ENCODE measurements around the gene ABHD12.
"Not testable (repeated sequence)": the region's sequence is repeated elsewhere in the genome, so short reads cannot be mapped to it uniquely, and the experiment has no call there.

Gene ABHD12

GRCh38 chr20:25353747-25354705, 36.6 kb downstream of the ABHD12 start:
- DNase-seq (ENCODE audit: low spot score) = no peak

- no peak for DNase-seq (ENCODE audit: low spot score)
These were observed 37.3 kb downstream of the ABHD12 start for GRCh38 chr20:25353353-25353746.

DNA sequence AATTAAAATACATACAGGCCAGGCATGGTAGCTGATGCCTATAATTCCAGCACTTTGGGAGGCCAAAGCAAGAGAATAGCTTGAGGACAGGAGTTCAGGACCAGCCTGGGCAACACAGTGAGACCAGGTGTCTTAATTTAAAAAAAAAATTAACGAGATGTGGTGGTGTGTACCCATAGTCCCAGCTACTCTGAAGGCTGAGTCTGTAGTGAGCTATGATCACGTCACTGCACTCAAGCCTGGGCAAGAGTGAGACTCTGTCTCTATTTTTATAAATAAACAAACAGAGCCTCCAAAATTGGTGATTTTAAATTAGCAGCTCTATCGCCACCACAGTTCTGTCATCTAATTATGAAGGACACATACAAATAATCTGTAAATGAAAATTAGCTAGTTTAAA, 37.9 kb downstream of the ABHD12 start:
- DNase-seq (ENCODE audit: low spot score) = no peak

GRCh38 chr20:25351024-25351360, 39.6 kb downstream of the ABHD12 start:
- no peak for DNase-seq (ENCODE audit: low spot score)

GRCh38 chr20:25346349-25346748, 44.3 kb downstream of the ABHD12 start:
- DNase-seq (ENCODE audit: low spot score) = no peak

DNA sequence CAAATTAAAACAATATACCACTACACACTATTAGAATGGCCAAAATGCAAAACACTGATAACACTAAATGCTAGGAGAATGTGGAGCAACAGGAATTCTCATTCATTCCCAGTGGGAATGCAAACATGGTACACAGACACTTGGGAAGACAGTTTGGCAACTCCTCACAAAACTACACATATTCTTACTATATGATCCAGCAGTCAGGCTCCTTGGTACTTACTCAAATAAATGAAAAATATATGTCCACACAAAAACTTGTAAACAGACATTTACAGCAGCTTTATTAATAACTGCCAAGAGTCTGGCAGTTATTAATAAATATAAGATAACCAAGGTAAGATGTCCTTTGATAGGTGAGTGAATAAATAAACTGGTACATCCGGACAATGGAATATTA, 44.9 kb downstream of the ABHD12 start:
- DNase-seq (ENCODE audit: low spot score) = no peak

DNA sequence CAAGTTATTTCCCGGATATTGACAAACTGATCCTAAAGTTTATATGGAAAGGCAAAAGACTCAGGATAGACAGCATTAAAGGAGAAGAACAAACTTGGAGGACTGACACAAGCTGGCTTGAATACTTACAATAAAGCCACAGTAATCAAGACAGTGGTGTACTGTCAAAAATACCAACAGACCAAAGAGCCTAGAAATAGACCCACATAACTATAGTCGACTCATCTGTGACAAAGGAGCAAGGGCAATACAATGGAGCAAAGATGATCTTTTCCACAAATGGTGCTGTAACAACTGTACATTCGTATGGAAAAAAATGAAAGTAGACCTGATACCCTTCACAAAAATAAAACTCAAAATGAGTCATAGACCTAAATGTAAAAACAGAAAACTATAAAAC, 46.0 kb downstream of the ABHD12 start:
- DNase-seq (ENCODE audit: low spot score) = no peak

- peak; percentile 16 for DNase-seq (ENCODE audit: low spot score)
These were observed 48.6 kb downstream of the ABHD12 start for GRCh38 chr20:25341716-25342680.

DNA sequence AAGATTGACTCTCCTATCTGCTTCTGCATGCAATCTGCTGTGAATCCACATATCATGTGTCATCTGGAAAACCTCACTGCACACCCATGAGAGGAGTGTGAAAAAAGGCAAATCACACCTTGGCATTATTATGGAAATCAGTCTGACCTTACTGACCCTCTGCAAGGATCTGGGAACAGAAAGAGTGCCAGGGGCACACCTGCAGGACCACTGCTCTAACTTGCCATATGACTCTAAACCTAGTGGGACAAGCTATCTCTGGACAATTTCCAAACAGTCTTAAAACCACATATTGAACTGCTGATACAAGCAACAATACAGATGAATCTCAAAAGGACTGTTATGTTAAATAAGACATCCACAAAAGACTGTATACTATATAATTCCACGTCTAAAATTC, 50.3 kb downstream of the ABHD12 start:
- no peak for DNase-seq (ENCODE audit: low spot score)

DNA sequence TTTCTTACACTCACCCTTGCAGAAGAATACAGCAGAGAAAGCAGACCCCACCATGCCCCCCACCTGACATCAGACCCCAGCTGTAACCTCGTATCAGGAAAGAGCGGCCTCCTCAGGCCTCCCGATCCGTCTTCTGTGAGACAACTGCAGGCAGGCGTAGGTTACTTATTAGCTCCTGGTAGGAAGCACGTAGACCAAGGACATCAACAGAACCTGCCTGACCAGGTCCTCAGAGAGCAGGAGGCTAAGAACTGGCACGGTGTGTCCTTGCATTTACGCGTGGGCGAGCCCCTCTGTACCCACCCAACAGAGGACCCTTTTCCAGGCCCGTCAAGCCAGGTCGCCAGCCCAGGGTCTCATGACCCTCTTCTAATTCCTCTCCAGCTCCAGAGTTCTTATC, 51.0 kb downstream of the ABHD12 start:
- DNase-seq (ENCODE audit: low spot score) = no peak

DNA sequence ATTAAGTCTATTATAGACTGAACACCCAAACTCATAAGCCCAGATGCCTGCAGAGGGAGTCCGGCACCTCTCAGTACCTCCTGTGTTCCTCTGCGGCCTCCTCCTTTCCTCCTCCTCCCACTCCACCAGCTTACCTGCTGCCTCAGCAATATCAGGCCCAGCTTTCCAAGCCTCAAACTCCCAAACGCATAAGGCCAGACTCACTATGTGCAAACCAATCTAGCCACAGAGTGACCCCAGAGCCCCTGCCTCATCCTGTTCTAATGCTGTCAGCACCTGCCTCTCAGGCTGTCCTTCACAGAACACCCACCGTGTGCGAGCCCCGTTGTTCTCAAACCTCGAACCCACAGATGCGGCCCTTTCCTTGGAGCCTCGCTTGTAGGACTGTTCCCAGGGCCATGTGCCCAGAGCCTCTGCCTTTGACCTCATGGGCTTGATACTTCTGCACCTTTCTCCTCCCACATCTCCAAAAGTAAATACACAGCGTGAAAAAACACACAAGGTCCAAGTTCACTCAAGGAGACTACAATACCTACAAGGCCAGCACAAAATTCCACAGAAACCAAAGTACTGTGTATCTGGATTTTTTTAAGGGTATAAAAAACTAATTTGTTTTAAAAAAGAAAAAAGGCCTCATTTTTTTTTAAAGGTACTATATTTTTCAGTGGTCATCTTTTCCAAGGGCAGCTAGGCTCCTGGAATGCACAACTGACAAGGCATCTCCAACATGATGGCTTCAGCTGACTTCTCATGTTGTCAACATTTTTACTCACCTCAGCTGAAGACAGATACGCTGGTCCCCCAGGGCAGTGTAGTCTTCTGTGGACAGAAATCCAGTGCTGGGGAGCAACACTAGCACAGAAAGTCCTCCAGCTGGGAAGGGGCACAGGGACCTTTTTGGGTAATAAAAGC, 52.3 kb downstream of the ABHD12 start:
- DNase-seq (ENCODE audit: low spot score) = no peak

DNA sequence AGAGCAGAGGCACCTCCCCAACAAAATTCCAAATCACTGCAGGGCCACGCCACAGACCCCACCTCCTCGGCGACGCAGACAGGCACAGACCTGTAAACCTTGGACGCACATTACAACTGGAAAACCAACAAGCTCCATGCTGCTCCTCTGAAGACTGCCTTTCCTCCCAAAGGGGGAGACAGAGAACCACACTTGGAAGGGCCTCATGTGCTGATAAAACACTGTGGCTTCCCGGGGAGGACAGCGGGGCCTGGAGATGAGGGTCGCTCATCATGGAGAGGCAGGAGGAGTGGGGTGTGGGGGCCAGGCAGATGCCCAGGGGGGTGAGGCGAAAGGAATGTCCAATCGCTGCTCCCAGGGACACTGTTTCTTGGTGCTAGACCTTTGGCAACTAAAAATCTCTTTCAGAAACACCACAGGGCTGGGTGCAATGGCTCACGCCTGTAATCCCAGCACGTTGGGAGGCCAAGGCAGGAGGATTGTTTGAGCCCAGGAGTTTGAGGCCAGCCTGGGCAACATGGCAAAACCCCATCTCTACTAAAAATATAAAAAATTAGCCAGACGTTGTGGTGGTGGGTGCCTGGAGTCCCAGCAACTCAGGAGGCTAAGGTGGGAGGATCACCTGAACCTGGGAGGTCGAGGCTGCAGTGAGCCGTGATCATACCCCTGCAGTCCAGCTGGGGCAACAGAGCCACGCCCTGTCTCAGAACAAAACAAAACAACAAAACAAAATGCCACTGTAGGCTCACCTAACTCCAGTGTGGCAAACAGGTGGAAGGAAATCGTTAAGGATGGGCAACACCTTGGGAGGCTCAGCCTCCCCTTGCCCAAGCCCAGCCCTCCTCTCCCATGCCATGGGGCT, 53.8 kb downstream of the ABHD12 start:
- no peak for DNase-seq (ENCODE audit: low spot score)

- not testable (repeated sequence) for DNase-seq (ENCODE audit: low spot score)
These were observed 55.7 kb downstream of the ABHD12 start for GRCh38 chr20:25334972-25335371.

- DNase-seq (ENCODE audit: low spot score) = no peak
These were observed 61.6 kb downstream of the ABHD12 start for GRCh38 chr20:25328954-25329498.

DNA sequence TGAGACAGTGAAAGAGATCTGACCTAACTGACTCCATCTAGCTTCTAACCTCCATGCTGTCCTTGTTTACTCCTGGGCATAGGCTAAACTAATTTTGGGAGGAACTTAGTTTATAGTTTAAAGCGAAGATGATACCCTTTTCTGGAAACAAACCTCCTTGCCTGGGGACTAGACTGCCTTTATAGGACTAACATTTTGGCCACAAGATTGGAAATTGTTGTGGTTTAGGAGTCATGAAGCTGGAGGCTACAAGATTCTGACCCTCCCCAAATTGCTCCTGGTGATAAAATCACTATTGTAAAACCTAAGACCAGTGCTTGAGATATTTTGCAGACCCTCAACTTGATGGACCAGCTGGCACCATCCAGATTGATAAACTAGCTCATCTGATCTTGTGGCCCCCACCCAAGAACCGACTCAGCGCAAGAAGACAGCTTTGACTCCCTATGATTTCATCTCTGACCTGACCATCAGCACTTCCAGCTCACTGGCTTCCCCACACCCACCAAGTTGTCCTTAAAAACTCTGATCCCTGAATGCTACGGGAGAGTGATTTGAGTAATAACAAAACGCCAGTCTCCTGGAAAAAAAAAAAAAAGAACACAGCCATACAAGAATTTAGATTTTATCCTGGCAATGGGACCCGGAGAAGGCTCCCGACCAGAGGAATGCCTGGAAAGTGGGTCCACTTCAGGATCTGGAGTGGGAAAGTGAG, 63.0 kb downstream of the ABHD12 start:
- DNase-seq (ENCODE audit: low spot score) = no peak

- no peak for DNase-seq (ENCODE audit: low spot score)
These were observed 64.6 kb downstream of the ABHD12 start for GRCh38 chr20:25325997-25326396.

DNA sequence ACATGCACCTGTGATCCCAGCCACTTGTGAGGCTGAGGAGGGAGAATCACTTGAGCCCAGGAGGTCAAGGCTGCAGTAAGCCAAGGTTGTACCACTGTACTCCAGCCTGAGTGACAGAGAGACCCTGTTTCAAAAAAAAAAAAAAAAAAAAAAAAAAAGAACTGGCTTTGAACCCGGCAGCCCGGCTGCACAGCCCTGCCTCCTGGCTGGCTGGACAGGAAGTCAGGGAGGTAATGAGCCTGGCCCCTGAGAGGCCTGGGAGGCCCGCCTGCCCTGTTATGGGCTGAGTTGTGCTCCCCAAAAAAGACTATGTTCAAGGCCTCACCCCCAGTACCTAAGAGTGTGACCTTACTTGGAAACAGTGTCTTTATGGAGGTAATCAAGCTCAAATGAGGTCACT, 65.6 kb downstream of the ABHD12 start:
- no peak for DNase-seq (ENCODE audit: low spot score)

DNA sequence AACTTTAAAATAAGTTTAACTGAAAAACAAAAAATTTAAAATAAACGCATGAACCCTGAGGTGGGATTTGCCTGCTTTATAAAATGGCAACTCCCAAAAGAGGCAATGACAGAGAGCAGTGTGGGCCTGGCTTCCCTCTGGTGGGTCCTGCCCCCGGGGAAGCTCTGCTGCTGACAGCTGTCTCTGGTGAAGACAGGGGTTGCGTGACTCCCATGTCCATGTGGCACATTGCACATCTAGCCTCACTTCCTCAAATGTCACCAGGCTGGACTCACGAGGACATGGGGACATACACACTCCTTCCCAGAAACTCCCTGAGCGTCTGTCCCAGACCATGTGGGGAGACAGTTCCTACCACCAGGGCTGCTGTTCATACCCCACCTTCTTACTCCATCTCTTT, 66.2 kb downstream of the ABHD12 start:
- no peak for DNase-seq (ENCODE audit: low spot score)

DNA sequence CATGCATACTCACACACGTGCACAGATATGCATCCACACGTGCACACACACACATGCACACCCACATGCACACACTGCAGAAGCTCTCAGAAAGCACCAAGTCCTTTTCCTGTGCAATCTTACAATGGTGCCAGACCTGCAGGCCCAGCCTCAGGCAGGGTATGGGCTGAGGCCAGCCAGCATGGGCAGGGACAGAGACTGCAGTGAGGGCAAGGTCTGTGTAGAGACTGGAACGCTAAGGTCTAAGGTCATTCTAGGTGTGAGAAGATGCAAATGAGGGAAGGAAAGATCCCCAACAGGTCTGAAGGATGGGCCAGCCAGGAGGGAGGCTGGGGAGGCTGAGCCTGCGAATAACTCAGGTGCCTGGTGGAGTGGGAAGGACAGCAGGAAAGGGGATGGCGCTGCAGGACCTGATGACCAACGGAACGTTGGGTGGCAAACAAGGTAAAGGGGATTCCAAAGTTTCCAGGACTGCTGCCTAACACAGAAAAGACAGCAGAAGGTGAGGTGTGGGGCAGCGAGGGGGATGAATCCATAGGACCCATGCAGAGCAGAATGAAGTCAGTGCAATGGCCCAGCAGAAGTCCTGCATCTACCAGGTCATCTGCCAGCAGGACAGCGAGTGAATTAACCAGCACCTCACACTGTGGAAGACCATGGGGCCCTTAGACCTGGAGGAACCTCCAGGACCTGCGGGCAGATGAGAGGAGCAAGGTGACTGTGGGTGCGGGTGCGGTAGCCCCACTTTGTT, 67.0 kb downstream of the ABHD12 start:
- DNase-seq (ENCODE audit: low spot score) = no peak

All from LoVo (cell line).